ENCODE measurements around the gene TRAM2. TPM values are rescaled to one million over a fixed set of nuclear protein-coding genes. Genes with fewer than 3 reads are reported as not detected.

TRAM2 gene, protein sequence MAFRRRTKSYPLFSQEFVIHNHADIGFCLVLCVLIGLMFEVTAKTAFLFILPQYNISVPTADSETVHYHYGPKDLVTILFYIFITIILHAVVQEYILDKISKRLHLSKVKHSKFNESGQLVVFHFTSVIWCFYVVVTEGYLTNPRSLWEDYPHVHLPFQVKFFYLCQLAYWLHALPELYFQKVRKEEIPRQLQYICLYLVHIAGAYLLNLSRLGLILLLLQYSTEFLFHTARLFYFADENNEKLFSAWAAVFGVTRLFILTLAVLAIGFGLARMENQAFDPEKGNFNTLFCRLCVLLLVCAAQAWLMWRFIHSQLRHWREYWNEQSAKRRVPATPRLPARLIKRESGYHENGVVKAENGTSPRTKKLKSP
- total RNA-seq (10 to 100 TPM; 30.5 to 38.4 TPM), polyA plus RNA-seq (ENCODE audit: insufficient read length in 6 of 6) (10 to 100 TPM; 22.1 to 28.4 (median 26.6) TPM)
- long read RNA-seq, donor 1, full-length matches to known transcripts: 2 of 2 reads
- long read RNA-seq, donor 1, partial matches to known transcripts: 0 of 2 reads
- long read RNA-seq, donor 1, other reads (novel, unspliced or antisense): 0 of 2 reads
- long read RNA-seq, donor 2, full-length matches to known transcripts: 6 of 6 reads
- long read RNA-seq, donor 2, partial matches to known transcripts: 0 of 6 reads
- long read RNA-seq, donor 2, other reads (novel, unspliced or antisense): 0 of 6 reads
- long read RNA-seq, donor 3, full-length matches to known transcripts: 5 of 5 reads
- long read RNA-seq, donor 3, partial matches to known transcripts: 0 of 5 reads
- long read RNA-seq, donor 3, other reads (novel, unspliced or antisense): 0 of 5 reads
- long read RNA-seq, donor 4, partial matches to known transcripts: 0 of 4 reads
- long read RNA-seq, donor 4, other reads (novel, unspliced or antisense): 4 of 4 reads
- long read RNA-seq, donor 5, full-length matches to known transcripts: 3 of 3 reads
- long read RNA-seq, donor 5, partial matches to known transcripts: 0 of 3 reads
- long read RNA-seq, donor 5, other reads (novel, unspliced or antisense): 0 of 3 reads
- long read RNA-seq, donor 6, full-length matches to known transcripts: 2 of 2 reads
- long read RNA-seq, donor 6, partial matches to known transcripts: 0 of 2 reads
- long read RNA-seq, donor 6, other reads (novel, unspliced or antisense): 0 of 2 reads
- long read RNA-seq, donor 7: 0 reads
- long read RNA-seq, donor 8, full-length matches to known transcripts: 2 of 2 reads
- long read RNA-seq, donor 8, partial matches to known transcripts: 0 of 2 reads
- long read RNA-seq, donor 8, other reads (novel, unspliced or antisense): 0 of 2 reads
- long read RNA-seq, donor 9: 0 reads
- long read RNA-seq, donor 10, full-length matches to known transcripts: 2 of 5 reads
- long read RNA-seq, donor 10, partial matches to known transcripts: 1 of 5 reads
- long read RNA-seq, donor 10, other reads (novel, unspliced or antisense): 2 of 5 reads
- long read RNA-seq, donor 11: 0 reads
- long read RNA-seq, donor 12: 0 reads

DNA sequence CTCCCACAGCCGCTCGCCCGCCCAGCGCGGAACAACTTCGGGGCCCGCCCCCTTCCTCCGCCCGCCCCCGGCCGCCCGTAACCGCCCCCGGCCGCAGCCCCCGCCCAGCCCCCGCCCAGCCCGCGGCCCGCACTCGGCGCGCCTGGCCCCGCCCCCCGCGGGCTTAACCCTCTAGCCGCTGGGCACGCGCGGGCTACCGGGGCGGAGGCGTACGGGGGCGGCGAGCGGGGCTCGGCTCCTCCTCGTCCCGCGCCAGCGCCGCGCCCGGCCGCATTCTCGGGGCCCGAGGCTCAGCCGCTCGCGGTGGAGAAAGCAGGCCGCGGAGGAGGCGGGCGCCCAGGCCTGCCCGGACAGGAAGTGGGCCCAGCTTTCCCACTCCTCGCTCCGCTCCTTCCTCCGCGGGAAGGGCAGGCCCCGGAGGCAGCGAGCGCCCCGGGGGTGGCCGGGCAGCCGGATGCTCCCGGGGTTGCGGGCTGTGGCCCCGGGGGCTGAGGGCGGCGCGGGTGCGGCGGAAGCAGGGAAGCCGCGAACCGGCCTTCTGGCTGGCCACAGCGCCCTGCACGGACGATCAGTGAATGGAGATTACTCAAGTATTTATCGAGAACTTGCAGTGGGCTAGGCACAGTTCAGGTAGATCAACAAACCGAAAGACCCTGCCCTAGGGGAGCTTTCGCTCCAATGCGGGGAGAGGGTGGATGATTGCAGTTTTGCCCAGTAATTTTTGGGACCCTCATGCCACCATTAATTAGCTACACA, at the start of gene TRAM2:
TSS of gene TRAM2 (minus strand) at position 39 of the 756 bp plus-strand sequence. CDS start 145 bp downstream, outside the sequence.
- Histone ChIP-seq H3K27ac (peak within 1 kb of the TSS; percentile 95 to 99), H3K9me3 (no peaks in the 10 kb centered on the region), H3K4me3 (peak within 1 kb of the TSS; percentile 77 to 89), H3K36me3 (peaks cover 0 to 1% of the 10 kb centered on the region in 2 donors), H3K4me1 (peaks cover 25 to 48% of the 10 kb centered on the region in 2 donors), H3K27me3 (no peaks in the 10 kb centered on the region)
- intact Hi-C loops (cut with DNase I): loop anchor here in 1 of 2 donors (5.0 kb wide), 1 partner anchor 75 kb away; no protein-coding TSS in a partner anchor
- TF ChIP-seq, protein P1, sequence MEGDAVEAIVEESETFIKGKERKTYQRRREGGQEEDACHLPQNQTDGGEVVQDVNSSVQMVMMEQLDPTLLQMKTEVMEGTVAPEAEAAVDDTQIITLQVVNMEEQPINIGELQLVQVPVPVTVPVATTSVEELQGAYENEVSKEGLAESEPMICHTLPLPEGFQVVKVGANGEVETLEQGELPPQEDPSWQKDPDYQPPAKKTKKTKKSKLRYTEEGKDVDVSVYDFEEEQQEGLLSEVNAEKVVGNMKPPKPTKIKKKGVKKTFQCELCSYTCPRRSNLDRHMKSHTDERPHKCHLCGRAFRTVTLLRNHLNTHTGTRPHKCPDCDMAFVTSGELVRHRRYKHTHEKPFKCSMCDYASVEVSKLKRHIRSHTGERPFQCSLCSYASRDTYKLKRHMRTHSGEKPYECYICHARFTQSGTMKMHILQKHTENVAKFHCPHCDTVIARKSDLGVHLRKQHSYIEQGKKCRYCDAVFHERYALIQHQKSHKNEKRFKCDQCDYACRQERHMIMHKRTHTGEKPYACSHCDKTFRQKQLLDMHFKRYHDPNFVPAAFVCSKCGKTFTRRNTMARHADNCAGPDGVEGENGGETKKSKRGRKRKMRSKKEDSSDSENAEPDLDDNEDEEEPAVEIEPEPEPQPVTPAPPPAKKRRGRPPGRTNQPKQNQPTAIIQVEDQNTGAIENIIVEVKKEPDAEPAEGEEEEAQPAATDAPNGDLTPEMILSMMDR (IDR thresholded peaks at IDR 0.05): no peak
- peak; percentile 88 for ATAC-seq
- peak; percentile 83 to 97 (median 87) for DNase-seq

DNA sequence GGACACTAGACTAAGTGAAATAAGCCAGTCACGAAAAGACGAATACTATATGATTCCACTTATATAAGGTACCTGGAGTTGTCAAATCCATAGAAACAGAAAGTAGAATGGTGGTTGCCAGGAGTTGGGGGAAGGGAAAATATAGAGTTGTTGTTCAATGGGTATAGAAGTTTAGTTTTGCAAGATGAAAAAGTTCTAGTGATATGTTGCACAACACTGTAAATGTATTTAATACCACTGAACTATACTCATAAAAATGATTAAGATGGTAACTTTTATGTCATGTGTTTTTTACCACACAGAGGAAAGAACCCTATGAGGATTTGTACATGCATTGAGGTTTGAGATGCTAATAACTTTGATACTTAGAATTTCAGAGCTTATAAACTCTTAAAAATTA, 46.0 kb upstream of the TRAM2 start:
- no peaks in the 10 kb centered on the region for H3K9me3 ChIP-seq
- intact Hi-C loops (cut with DNase I): no loop called here
- no peaks in the 10 kb centered on the region for H3K36me3 ChIP-seq
- H3K27me3 ChIP-seq: no peaks in the 10 kb centered on the region
- TF ChIP-seq, protein P1 (IDR thresholded peaks at IDR 0.05): no peak
- no peak overlapping the region for H3K27ac ChIP-seq
- ATAC-seq (no peak), DNase-seq (no peak)
- no peaks in the 10 kb centered on the region for H3K4me1 ChIP-seq
- H3K4me3 ChIP-seq: no peak overlapping the region

DNA sequence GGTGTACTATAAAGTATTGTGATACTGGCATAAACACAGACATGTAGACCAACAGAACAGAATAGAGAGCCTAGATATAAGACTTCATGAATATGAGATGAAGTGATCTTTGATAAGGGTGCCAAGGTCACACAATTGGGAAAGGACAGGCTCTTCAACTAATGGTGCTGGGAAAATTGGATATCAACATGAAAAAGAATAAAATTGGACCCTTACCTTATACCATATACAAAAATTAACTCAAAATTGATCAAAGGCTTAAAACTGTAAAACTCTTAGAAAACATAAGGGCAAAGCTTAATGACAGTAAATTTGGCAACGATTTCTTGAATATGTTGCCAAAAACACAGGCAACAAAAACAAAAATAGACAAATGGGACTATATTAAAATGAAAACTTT, 44.8 kb upstream of the TRAM2 start:
- no peak for ATAC-seq
- no peak overlapping the region for H3K27ac ChIP-seq
- no peaks in the 10 kb centered on the region for H3K4me1 ChIP-seq
- TF ChIP-seq, protein P1 (IDR thresholded peaks at IDR 0.05): no peak
- no peaks in the 10 kb centered on the region for H3K27me3 ChIP-seq
- no peak for DNase-seq
- H3K4me3 ChIP-seq: no peak overlapping the region
- intact Hi-C loops (cut with DNase I): no loop called here
- no peaks in the 10 kb centered on the region for H3K36me3 ChIP-seq
- H3K9me3 ChIP-seq: no peaks in the 10 kb centered on the region

DNA sequence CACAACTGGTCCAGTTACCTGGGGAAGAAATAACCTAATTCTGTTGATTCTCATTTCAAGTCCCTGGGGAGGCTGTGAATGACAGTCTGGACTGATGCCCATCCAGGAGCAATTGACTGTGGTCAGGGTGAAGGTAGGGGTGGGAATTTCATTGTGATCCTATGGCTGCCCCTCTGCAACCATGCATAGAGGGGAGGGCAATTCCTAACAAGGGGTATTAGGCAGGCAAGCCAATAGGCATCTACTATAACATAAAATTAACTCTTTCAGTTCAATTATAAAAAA, 44.0 kb upstream of the TRAM2 start:
- ATAC-seq: no peak
- Histone ChIP-seq H3K4me3 (no peak overlapping the region), H3K4me1 (no peaks in the 10 kb centered on the region), H3K27me3 (no peaks in the 10 kb centered on the region), H3K27ac (no peak overlapping the region), H3K9me3 (no peaks in the 10 kb centered on the region), H3K36me3 (no peaks in the 10 kb centered on the region)
- TF ChIP-seq, protein P1 (IDR thresholded peaks at IDR 0.05): no peak
- intact Hi-C loops (cut with DNase I): no loop called here
- DNase-seq: no peak

Data from left lung (tissue), 14 donors.